GM12892 (cell line): Measurements from ENCODE around the gene CCDC172.

Experiments used
- DNase-seq: peaks from one replicate; pipeline ENCODE4 v3.0.0; 2011; ENCODE audit not compliant: insufficient read length
- FAIRE-seq: peaks from 2 replicates; lab custom pipeline; 2011; peaks lifted over from hg19 to GRCh38; lab: Jason Lieb, UNC
- POLR2A ChIP-seq: IDR thresholded peaks from 2 replicates; pipeline ENCODE4 v1.6.1; 2011; ENCODE audit warnings: low read depth, low read length, control low read depth
- POLR2AphosphoS5 ChIP-seq: IDR thresholded peaks from 2 replicates; pipeline ENCODE4 v1.6.1; 2011; ENCODE audit warnings: low read depth, low read length, control low read depth
- TAF1 ChIP-seq: IDR thresholded peaks from 2 replicates; pipeline ENCODE4 v1.6.1; 2011; ENCODE audit warnings: low read depth, mild to moderate bottlenecking, control low read depth, low read length, borderline replicate concordance

CCDC172 gene

GRCh38 chr10:116403740-116404250, 79.5 kb downstream of the CCDC172 start:
- TF ChIP-seq POLR2AphosphoS5 (no peak), POLR2A (no peak), TAF1 (no peak)
- FAIRE-seq (no peak), DNase-seq (no peak)

- TF ChIP-seq POLR2A (no peak), POLR2AphosphoS5 (no peak), TAF1 (no peak)
- DNase-seq (no peak), FAIRE-seq (no peak)
These were observed 84.5 kb downstream of the CCDC172 start for GRCh38 chr10:116408719-116409118.

DNA sequence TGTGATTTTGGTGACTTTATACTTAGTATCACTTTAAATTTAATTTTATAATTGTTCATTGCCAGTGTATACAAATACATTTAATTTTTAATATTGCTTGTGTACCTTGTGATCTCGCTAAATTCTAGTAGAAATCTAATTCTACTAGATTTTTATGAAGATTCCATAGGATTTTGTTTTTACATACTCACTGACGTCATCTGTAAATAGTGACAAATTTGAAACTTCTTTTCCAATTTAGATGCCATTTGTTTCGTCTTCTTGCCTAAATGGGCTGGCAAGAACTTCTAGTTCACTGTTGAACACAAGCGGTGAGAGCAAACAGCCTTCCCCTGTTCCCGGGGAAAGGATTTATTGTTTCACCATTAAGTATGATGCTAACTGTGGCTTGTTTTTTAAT, 86.1 kb downstream of the CCDC172 start:
- DNase-seq (no peak), FAIRE-seq (no peak)
- TF ChIP-seq TAF1 (no peak), POLR2AphosphoS5 (no peak), POLR2A (no peak)

GRCh38 chr10:116417821-116418220, 93.6 kb downstream of the CCDC172 start:
- TF ChIP-seq POLR2AphosphoS5: no peak
- TF ChIP-seq POLR2A: no peak
- no peak for TF ChIP-seq TAF1
- FAIRE-seq (no peak), DNase-seq (no peak)

- FAIRE-seq: no peak
- TF ChIP-seq TAF1 (no peak), POLR2A (no peak), POLR2AphosphoS5 (no peak)
- DNase-seq: no peak
These were observed 94.1 kb downstream of the CCDC172 start for GRCh38 chr10:116418389-116418788.

DNA sequence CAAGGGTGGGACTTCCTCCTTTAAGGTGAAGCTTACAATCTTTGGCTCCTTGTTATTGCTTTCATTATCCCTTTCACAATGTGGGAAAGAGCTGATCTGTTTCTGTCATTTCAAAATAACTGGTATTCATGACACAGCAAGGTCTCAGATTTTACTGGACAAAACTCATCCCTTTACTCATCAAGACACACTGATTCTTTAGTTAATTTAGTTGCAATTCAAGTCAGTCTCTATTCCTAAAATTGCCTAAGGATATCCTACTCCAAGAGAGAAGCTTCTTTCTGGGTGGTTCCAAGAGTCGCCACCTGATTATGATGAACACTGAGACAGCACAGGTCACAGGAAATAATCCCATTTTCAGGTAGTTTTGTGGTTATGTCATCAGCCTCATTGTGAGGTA, 97.6 kb downstream of the CCDC172 start:
- FAIRE-seq: no peak
- TF ChIP-seq TAF1 (no peak), POLR2A (no peak), POLR2AphosphoS5 (no peak)
- no peak for DNase-seq

DNA sequence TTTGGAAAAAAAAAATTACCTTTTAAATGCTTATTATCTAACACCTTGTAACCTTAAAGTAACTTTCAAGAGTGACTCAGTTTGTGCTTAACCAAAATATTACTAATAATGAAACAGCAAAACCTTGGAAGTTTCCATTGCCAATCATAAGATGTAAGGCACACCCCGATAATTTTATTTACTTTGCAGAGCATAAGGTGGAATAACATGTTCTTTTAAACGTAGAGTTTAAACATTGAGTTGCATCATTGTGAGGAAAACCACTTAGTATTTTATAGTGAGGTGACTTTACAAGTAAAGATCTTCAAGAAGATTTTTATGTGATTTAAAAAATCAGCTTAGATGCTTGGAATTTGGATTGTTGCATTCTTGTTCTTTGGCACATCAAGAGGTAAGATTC, 103.4 kb downstream of the CCDC172 start, which contains the start of gene PNLIPRP3:
Gene PNLIPRP3 (plus strand): TSS at position 177 of the 400 bp plus-strand sequence. CDS start 166 bp downstream, at position 343.
- TF ChIP-seq POLR2AphosphoS5 (no peak), TAF1 (no peak), POLR2A (no peak)
- FAIRE-seq: no peak
- no peak for DNase-seq

DNA sequence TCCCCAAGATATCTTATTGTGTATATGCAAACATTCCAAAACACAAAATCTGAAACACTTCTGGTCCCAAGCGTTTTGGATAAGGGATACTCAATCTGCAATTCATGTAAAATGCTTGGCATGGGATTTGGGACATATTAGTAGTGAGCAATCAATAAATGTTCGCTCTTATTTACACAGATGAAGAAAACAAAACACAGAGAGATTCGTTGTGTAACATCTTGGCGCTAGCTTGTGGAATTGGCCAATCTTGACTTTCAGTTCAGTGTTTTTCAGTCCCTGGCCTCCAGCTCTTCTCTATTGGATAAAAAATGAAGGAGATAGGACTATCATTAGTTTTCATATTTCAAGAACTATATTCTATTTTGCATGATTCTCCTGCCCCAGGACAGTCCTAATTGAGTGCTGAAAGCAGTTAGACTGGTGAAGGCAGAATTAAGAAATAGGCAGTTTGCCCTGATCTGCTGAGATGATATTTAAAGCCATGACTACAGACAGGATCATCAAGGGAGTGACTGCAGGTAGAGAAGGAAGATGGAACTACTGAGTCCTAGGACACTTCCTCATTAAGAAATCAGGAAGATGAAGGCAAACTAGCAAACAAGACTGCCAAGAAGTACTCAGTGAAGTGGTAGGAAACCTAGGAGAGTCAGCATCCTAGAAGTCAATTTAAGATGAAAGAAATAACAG, 105.2 kb downstream of the CCDC172 start:
- DNase-seq (no peak), FAIRE-seq (no peak)
- TF ChIP-seq TAF1 (no peak), POLR2AphosphoS5 (no peak), POLR2A (no peak)
